Cardiac muscle cell (in vitro differentiated cells and primary cell): ENCODE measurements around the gene SECISBP2. TPM values are rescaled to one million over a fixed set of nuclear protein-coding genes. Genes with fewer than 3 reads are reported as not detected.
A peak's percentile ranks its signal among the peaks of the same experiment; 100 is the strongest.

ENCODE experiments used
- DNase-seq, 2 donors: peaks; one replicate each; pipeline versions ENCODE4 v3.0.0 to v3.0.0-alpha.2; 2010 to 2017; ENCODE audit warnings: low read depth in 1 of 2, low spot score in 1 of 2
- H3K27ac ChIP-seq: fragments of 200-600 bp; sonication (generic); 2 replicates; pipeline ENCODE4 v1.5.1; 2016
- H3K27me3 ChIP-seq: fragments of 200-600 bp; sonication (generic); 2 replicates; pipeline ENCODE4 v1.6.0; 2016; ENCODE audit warnings: control low read depth
- H3K36me3 ChIP-seq: fragments of 200-600 bp; sonication (generic); 2 replicates; pipeline ENCODE4 v1.5.1; 2016; ENCODE audit warnings: control low read depth
- H3K4me1 ChIP-seq: fragments of 200-600 bp; sonication (generic); 2 replicates; pipeline ENCODE4 v1.8.1; 2017; ENCODE audit warnings: low read depth, mild to moderate bottlenecking, mixed run types
- H3K4me3 ChIP-seq: fragments of 200-600 bp; sonication (generic); 2 replicates; pipeline ENCODE4 v1.5.1; 2016; ENCODE audit warnings: mild to moderate bottlenecking
- H3K9me3 ChIP-seq: fragments of 200-600 bp; sonication (generic); 2 replicates; pipeline ENCODE4 v1.5.1; 2017; ENCODE audit warnings: low read depth, mild to moderate bottlenecking, control low read depth
- CTCF ChIP-seq: IDR thresholded peaks from 2 replicates; pipeline ENCODE4 v1.5.1; 2012; ENCODE audit warnings: low read depth, mild to moderate bottlenecking, low read length
- polyA plus RNA-seq: library from polyadenylated mRNA; unstranded; fragments of >200 nt; fragmentation: Nextera tagmentation; extraction: Ambion mirVana; gene quantifications from 2 replicates; pipeline ENCODE4 v1.2.1, GENCODE V29; 2016
- total RNA-seq: library from RNA; depleted of rRNA; stranded (reverse); fragments of >200 nt; gene quantifications from 2 replicates; pipeline ENCODE4 v1.2.3, GENCODE V29; 2016

The SECISBP2 gene
- total and polyA plus RNA-seq, 2 experiments from 2014 or later = 20.4 to 20.5 TPM

GRCh38 chr9:89358376-89358916 lies 40.1 kb downstream of the SECISBP2 start:
- H3K4me1 ChIP-seq = peaks cover 20% of the 10 kb centered on the region
- H3K27ac ChIP-seq = peak overlapping the region; percentile 60
- H3K27me3 ChIP-seq = no peaks in the 10 kb centered on the region
- no peak for DNase-seq
- H3K36me3 ChIP-seq = peaks cover 26% of the 10 kb centered on the region
- TF ChIP-seq CTCF = no peak
- no peak overlapping the region for H3K4me3 ChIP-seq
- no peaks in the 10 kb centered on the region for H3K9me3 ChIP-seq

- no peaks in the 10 kb centered on the region for H3K9me3 ChIP-seq
- no peaks in the 10 kb centered on the region for H3K27me3 ChIP-seq
- no peak overlapping the region for H3K4me3 ChIP-seq
- TF ChIP-seq CTCF = no peak
- H3K4me1 ChIP-seq = peaks cover 20% of the 10 kb centered on the region
- no peak overlapping the region for H3K27ac ChIP-seq
- peaks cover 20% of the 10 kb centered on the region for H3K36me3 ChIP-seq
- DNase-seq = peak in 1 of 2 donors; percentile 52
These were observed 40.7 kb downstream of the SECISBP2 start for GRCh38 chr9:89358985-89359384.

GRCh38 chr9:89359751-89360261 lies 41.5 kb downstream of the SECISBP2 start:
- DNase-seq = no peak
- Histone ChIP-seq H3K27ac (peak overlapping the region; percentile 24), H3K4me3 (no peak overlapping the region), H3K27me3 (no peaks in the 10 kb centered on the region), H3K9me3 (no peaks in the 10 kb centered on the region), H3K36me3 (peaks cover 16% of the 10 kb centered on the region), H3K4me1 (peaks cover 20% of the 10 kb centered on the region)
- no peak for TF ChIP-seq CTCF

- peaks cover 20% of the 10 kb centered on the region for H3K4me1 ChIP-seq
- H3K27ac ChIP-seq = peak overlapping the region; percentile 24
- H3K4me3 ChIP-seq = no peak overlapping the region
- peaks cover 9% of the 10 kb centered on the region for H3K36me3 ChIP-seq
- TF ChIP-seq CTCF = no peak
- H3K9me3 ChIP-seq = no peaks in the 10 kb centered on the region
- no peak for DNase-seq
- H3K27me3 ChIP-seq = no peaks in the 10 kb centered on the region
These were observed 42.2 kb downstream of the SECISBP2 start for GRCh38 chr9:89360465-89360864.

GRCh38 chr9:89361031-89361430 lies 42.7 kb downstream of the SECISBP2 start:
- TF ChIP-seq CTCF = no peak
- Histone ChIP-seq H3K36me3 (peaks cover 5% of the 10 kb centered on the region), H3K27me3 (no peaks in the 10 kb centered on the region), H3K27ac (no peak overlapping the region), H3K4me3 (no peak overlapping the region), H3K4me1 (peaks cover 20% of the 10 kb centered on the region), H3K9me3 (no peaks in the 10 kb centered on the region)
- no peak for DNase-seq
